Transverse colon (tissue), 4 donors: Measurements from ENCODE around the gene PPP1R36. TPM values are rescaled to one million over a fixed set of nuclear protein-coding genes. Genes with fewer than 3 reads are reported as not detected.

Source experiments
- DNase-seq: peaks from one replicate; pipeline ENCODE4 v3.0.0-alpha.2; 2019
- H3K27ac ChIP-seq, 4 donors: fragments of 200-600 bp; sonication (generic); 2 replicates each; pipeline ENCODE4 v1.5.1; 2016 to 2018; ENCODE audit warnings: inconsistent platforms in 4 of 4
- H3K27me3 ChIP-seq: fragments of 200-600 bp; sonication (generic); 2 replicates; pipeline ENCODE4 v1.5.1; 2017; ENCODE audit warnings: inconsistent platforms
- H3K36me3 ChIP-seq, 4 donors: fragments of 200-600 bp; sonication (generic); 2 replicates each; pipeline ENCODE4 v1.5.1; 2017 to 2019; ENCODE audit warnings: inconsistent platforms in 4 of 4
- H3K4me1 ChIP-seq, 4 donors: fragments of 200-600 bp; sonication (generic); 2 replicates each; pipeline ENCODE4 v1.5.1; 2017 to 2020; ENCODE audit warnings: inconsistent platforms in 4 of 4
- H3K4me3 ChIP-seq, 4 donors: fragments of 200-600 bp; sonication (generic); 1 replicate in 1 of 4; 2 replicates in 3 of 4; pipeline versions ENCODE4 v1.5.1 to v1.6.1; 2017 to 2019; ENCODE audit warnings: inconsistent platforms in 4 of 4
- H3K9me3 ChIP-seq, 2 donors: fragments of 200-600 bp; sonication (generic); 2 replicates each; pipeline ENCODE4 v1.5.1; 2017 to 2019; ENCODE audit warnings: inconsistent platforms in 2 of 2
- CTCF ChIP-seq, 5 experiments: fragments of 200-600 bp in 3 of 5; fragments of 450-650 bp in 2 of 5; sonication (generic) in 3 of 5; IDR thresholded peaks; 1 replicate in 2 of 5; 2 replicates in 3 of 5; pipeline ENCODE4 v1.5.1; 2016 to 2017; ENCODE audit warnings: antibody characterized with exemption in 5 of 5, inconsistent platforms in 3 of 5, mild to moderate bottlenecking in 2 of 5, moderate library complexity in 1 of 5
- EP300 ChIP-seq: sonication (generic); formaldehyde crosslinking; IDR thresholded peaks from one replicate; pipeline ENCODE4 v1.6.1; 2017; ENCODE audit warnings: antibody characterized with exemption, low read depth
- POLR2A ChIP-seq: fragments of 450-650 bp; IDR thresholded peaks from one replicate; pipeline ENCODE4 v1.6.1; 2016; ENCODE audit warnings: antibody characterized with exemption, mild to moderate bottlenecking, moderate library complexity
- POLR2AphosphoS5 ChIP-seq, 3 donors: sonication (generic); formaldehyde crosslinking; IDR thresholded peaks; one replicate each; pipeline ENCODE4 v1.6.1; 2016; ENCODE audit warnings: antibody characterized with exemption in 3 of 3
- WGBS, 2 donors: methylation state at CpG; one replicate each; pipeline ENCODE4 v1.1.5; 2018; ENCODE audit warnings: low coverage in 1 of 2; 5-methylcytosine and 5-hydroxymethylcytosine counted together
- in situ Hi-C, 4 donors: fragments of 200-750 bp; cut with MboI; loops; one replicate each; pipeline versions ENCODE4 v1.15.0 to v1.15.1; 2017; ENCODE audit warnings: low sequenced_read_pairs in 3 of 4, low pct_ligation_motif_present in 1 of 4, low pct_unique_long_range_greater_than_20kb in 1 of 4
- intact Hi-C: fragments of 100-400 bp; cut with DNase I; formaldehyde crosslinking; loops from one replicate; pipeline ENCODE4 v1.15.1; 2023; ENCODE audit warnings: low total_unique reads
- total RNA-seq, 4 donors: library from RNA; depleted of rRNA; stranded (reverse); fragments of >200 nt; gene quantifications; one replicate each; pipeline ENCODE4 v1.1.0, GENCODE V29; 2016

Gene PPP1R36
- total RNA-seq, 4 donors from 2014 or later = 2.4 to 11.2 (median 9.1) TPM

DNA sequence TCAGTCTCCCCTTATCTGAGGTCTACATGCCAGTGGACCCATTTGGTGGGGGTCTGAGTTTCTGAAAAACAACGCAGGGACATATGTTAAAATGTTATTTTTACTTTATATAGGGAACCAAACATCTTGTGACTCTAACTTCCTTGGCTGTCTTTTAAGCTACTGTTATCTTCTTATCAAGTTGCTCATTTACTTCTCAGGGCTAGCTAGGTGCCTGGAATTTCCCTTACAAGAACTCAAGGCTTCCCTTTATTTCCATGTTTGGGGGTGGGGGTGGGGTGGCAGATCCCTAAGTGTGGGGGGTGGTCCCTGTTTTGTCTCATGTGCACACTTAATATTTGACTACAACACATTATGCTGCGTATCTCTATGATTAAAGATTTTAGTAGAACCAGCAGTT, 31.6 kb downstream of the PPP1R36 start:
- TF ChIP-seq CTCF (IDR thresholded peaks at IDR 0.05) = no peak
- TF ChIP-seq POLR2A = no peak
- no peak for TF ChIP-seq POLR2AphosphoS5 (IDR thresholded peaks at IDR 0.05)
- H3K9me3 ChIP-seq = no peaks in the 10 kb centered on the region
- intact Hi-C loops (no loop called here), in situ Hi-C loops (no loop called here)
- WGBS, 2 donors = 51 to 82% methylated on average over 2 of the region's 2 CpGs
- no peaks in the 10 kb centered on the region for H3K4me1 ChIP-seq
- H3K27me3 ChIP-seq = no peaks in the 10 kb centered on the region
- H3K36me3 ChIP-seq = no peaks in the 10 kb centered on the region
- H3K27ac ChIP-seq = peak overlapping the region in 1 of 4 donors; percentile 7
- DNase-seq = no peak
- no peak overlapping the region for H3K4me3 ChIP-seq

- no peaks in the 10 kb centered on the region for H3K27me3 ChIP-seq
- no peak overlapping the region for H3K27ac ChIP-seq
- intact Hi-C loops (no loop called here), in situ Hi-C loops (no loop called here)
- TF ChIP-seq POLR2AphosphoS5 (IDR thresholded peaks at IDR 0.05) (no peak), POLR2A (no peak), EP300 (no peak), CTCF (IDR thresholded peaks at IDR 0.05) (no peak)
- DNase-seq = no peak
- H3K9me3 ChIP-seq = no peaks in the 10 kb centered on the region
- no peaks in the 10 kb centered on the region for H3K4me1 ChIP-seq
- H3K36me3 ChIP-seq = no peaks in the 10 kb centered on the region
- no peak overlapping the region for H3K4me3 ChIP-seq
- WGBS, 2 donors = 68 to 100% methylated on average over 1 to 5 of the region's 5 CpGs
Observed at GRCh38 chr14:64581817-64582216, 32.1 kb downstream of the PPP1R36 start.

- TF ChIP-seq POLR2AphosphoS5 (IDR thresholded peaks at IDR 0.05) (no peak), CTCF (IDR thresholded peaks at IDR 0.05) (no peak), POLR2A (no peak), EP300 (no peak)
- Histone ChIP-seq H3K4me3 (no peak overlapping the region), H3K27ac (peak overlapping the region in 3 of 4 donors; percentile 29 to 71 (median 29)), H3K9me3 (no peaks in the 10 kb centered on the region), H3K36me3 (no peaks in the 10 kb centered on the region), H3K4me1 (no peaks in the 10 kb centered on the region), H3K27me3 (no peaks in the 10 kb centered on the region)
- in situ Hi-C loops (no loop called here), intact Hi-C loops (no loop called here)
- DNase-seq = no peak
- WGBS, 2 donors = 96 to 100% methylated on average over 1 of the region's 1 CpG
Observed at GRCh38 chr14:64584190-64584589, 34.4 kb downstream of the PPP1R36 start.

GRCh38 chr14:64591809-64592208, 42.0 kb downstream of the PPP1R36 start:
- H3K4me1 ChIP-seq = no peaks in the 10 kb centered on the region
- H3K36me3 ChIP-seq = no peaks in the 10 kb centered on the region
- no peaks in the 10 kb centered on the region for H3K9me3 ChIP-seq
- WGBS, 2 donors = 80 to 86% methylated on average over 2 to 3 of the region's 3 CpGs
- no peak for DNase-seq
- H3K27me3 ChIP-seq = no peaks in the 10 kb centered on the region
- intact Hi-C loops = no loop called here
- no peak overlapping the region for H3K4me3 ChIP-seq
- H3K27ac ChIP-seq = no peak overlapping the region
- no peak for TF ChIP-seq POLR2A
- TF ChIP-seq CTCF (IDR thresholded peaks at IDR 0.05) = no peak
- TF ChIP-seq EP300 = no peak
- TF ChIP-seq POLR2AphosphoS5 (IDR thresholded peaks at IDR 0.05) = no peak
- in situ Hi-C loops = no loop called here
